Testis (tissue), 3 donors: ENCODE results near the gene KIRREL1. TPM values are rescaled to one million over a fixed set of nuclear protein-coding genes. Genes with fewer than 3 reads are reported as not detected.
A peak's percentile ranks its signal among the peaks of the same experiment; 100 is the strongest.

Experiments
- DNase-seq: peaks from one replicate; pipeline ENCODE4 v3.0.0-alpha.2; 2019
- H3K27ac ChIP-seq, 2 donors: fragments of 200-600 bp; sonication (generic); one replicate each; pipeline ENCODE4 v1.5.1; 2019
- H3K27me3 ChIP-seq: fragments of 200-600 bp; sonication (generic); one replicate; pipeline ENCODE4 v1.5.1; 2019
- H3K36me3 ChIP-seq: fragments of 200-600 bp; sonication (generic); one replicate; pipeline ENCODE4 v1.5.1; 2017; ENCODE audit warnings: low read depth; ENCODE audit errors: missing control alignments
- H3K4me1 ChIP-seq: fragments of 200-600 bp; sonication (generic); one replicate; pipeline ENCODE4 v1.5.1; 2019
- H3K4me3 ChIP-seq, 2 donors: fragments of 200-600 bp; sonication (generic); one replicate each; pipeline ENCODE4 v1.5.1; 2017 to 2019
- H3K9me3 ChIP-seq: fragments of 200-600 bp; sonication (generic); one replicate; pipeline ENCODE4 v1.5.1; 2017
- CTCF ChIP-seq, 3 experiments: fragments of 450-650 bp in 2 of 3; fragments of 200-600 bp in 1 of 3; sonication (generic) in 1 of 3; IDR thresholded peaks; one replicate each; pipeline ENCODE4 v1.5.1; 2016 to 2019; ENCODE audit warnings: antibody characterized with exemption in 3 of 3, mild to moderate bottlenecking in 2 of 3, moderate library complexity in 1 of 3
- POLR2A ChIP-seq: fragments of 450-650 bp; IDR thresholded peaks from one replicate; pipeline ENCODE4 v1.6.1; 2017; ENCODE audit warnings: antibody characterized with exemption, mild to moderate bottlenecking, moderate library complexity
- whole genome bisulfite sequencing, 2 donors: methylation state at CpG; one replicate each; pipeline ENCODE4 v1.1.5; 2018; 5-methylcytosine and 5-hydroxymethylcytosine counted together
- intact Hi-C: fragments of 100-400 bp; cut with DNase I; formaldehyde crosslinking; loops from one replicate; pipeline ENCODE4 v1.15.1; 2023; ENCODE audit warnings: low total_unique reads
- polyA plus RNA-seq: library from polyadenylated mRNA; stranded (reverse); fragments of 350-450 nt; fragmentation: Illumina TruSeq; extraction: RNeasy Lipid Tissue Mini Kit (QIAGEN cat#74804); gene quantifications from one replicate; pipeline ENCODE4 v1.2.3, GENCODE V29; 2014; ENCODE audit warnings: low read depth, low replicate concordance; ENCODE audit not compliant: insufficient read depth
- total RNA-seq, 2 donors: library from RNA; depleted of rRNA; stranded (reverse); fragments of >200 nt; gene quantifications; one replicate each; pipeline ENCODE4 v1.2.3, GENCODE V29; 2016

Gene KIRREL1
- total and polyA plus RNA-seq, 3 donors from 2014 or later, result 15.5 to 31.9 (median 19.9) TPM

- intact Hi-C loops, result no loop called here
- peak; percentile 28 for DNase-seq
- 12 to 27% methylated on average over 8 of the region's 8 CpGs for WGBS, 2 donors
- H3K36me3 ChIP-seq, result no peaks in the 10 kb centered on the region
- no peaks in the 10 kb centered on the region for H3K27me3 ChIP-seq
- peak overlapping the region; percentile 55 to 60 for H3K27ac ChIP-seq
- H3K4me3 ChIP-seq, result peak overlapping the region; percentile 39 to 50
- peaks cover 17% of the 10 kb centered on the region for H3K4me1 ChIP-seq
- no peaks in the 10 kb centered on the region for H3K9me3 ChIP-seq
- TF ChIP-seq CTCF (IDR thresholded peaks at IDR 0.05), result no peak
- TF ChIP-seq POLR2A, result no peak
Observed at GRCh38 chr1:158149175-158149574, 155.7 kb downstream of the KIRREL1 start.

Other genes starting within 250 kb of the KIRREL1 start
- gene FCRL2, start 216.5 kb upstream of the KIRREL1 start, total RNA-seq, result under 1 TPM; 0.16 to 0.19 TPM
- gene FCRL2, start 216.5 kb upstream of the KIRREL1 start, polyA plus RNA-seq, result 0.36 TPM
- under 1 TPM in 1 of 2 donors, not detected in 1; 0.37 TPM for gene FCRL1, start 173.5 kb upstream of the KIRREL1 start, total RNA-seq
- 0.80 TPM for gene FCRL1, start 173.5 kb upstream of the KIRREL1 start, polyA plus RNA-seq
- under 1 TPM in 1 of 2 donors, not detected in 1; 0.25 TPM for gene CD5L, start 151.8 kb upstream of the KIRREL1 start, total RNA-seq
- 0.22 TPM for gene CD5L, start 151.8 kb upstream of the KIRREL1 start, polyA plus RNA-seq
- gene CD1D, start 187.2 kb downstream of the KIRREL1 start, total RNA-seq, result 1 to 10 TPM; 2.5 to 3.1 TPM
- gene CD1D, start 187.2 kb downstream of the KIRREL1 start, polyA plus RNA-seq, result 6.6 TPM